GM19239 (cell line): Measurements from ENCODE around the gene SLCO3A1.

ENCODE experiments used
- DNase-seq: peaks from one replicate; pipeline ENCODE4 v3.0.0; 2011; ENCODE audit warnings: low spot score; ENCODE audit not compliant: insufficient read length
- FAIRE-seq: peaks from 2 replicates; lab custom pipeline; 2011; peaks lifted over from hg19 to GRCh38; lab: Jason Lieb, UNC

Gene SLCO3A1

GRCh38 chr15:91988071-91988470 lies 134.6 kb downstream of the SLCO3A1 start:
- no peak for FAIRE-seq
- DNase-seq = no peak

GRCh38 chr15:91988655-91989054 lies 135.1 kb downstream of the SLCO3A1 start:
- DNase-seq (no peak), FAIRE-seq (no peak)

- DNase-seq (no peak), FAIRE-seq (no peak)
Measured at GRCh38 chr15:91989821-91990220, 136.3 kb downstream of the SLCO3A1 start.

- DNase-seq (no peak), FAIRE-seq (no peak)
Measured at GRCh38 chr15:91992945-91993344, 139.4 kb downstream of the SLCO3A1 start.

GRCh38 chr15:91995146-91995545 lies 141.6 kb downstream of the SLCO3A1 start:
- FAIRE-seq (no peak), DNase-seq (no peak)

- DNase-seq (no peak), FAIRE-seq (no peak)
Measured at GRCh38 chr15:91997163-91997562, 143.7 kb downstream of the SLCO3A1 start.

GRCh38 chr15:92000709-92001108 lies 147.2 kb downstream of the SLCO3A1 start:
- DNase-seq (no peak), FAIRE-seq (no peak)

- no peak for FAIRE-seq
Measured at GRCh38 chr15:92001307-92001706, 147.8 kb downstream of the SLCO3A1 start.

GRCh38 chr15:92002666-92003065 lies 149.2 kb downstream of the SLCO3A1 start:
- FAIRE-seq = no peak
- no peak for DNase-seq

More at GRCh38 chr15:92001307-92001706, 147.8 kb downstream of the SLCO3A1 start:
- no peak for DNase-seq

GRCh38 chr15:92003515-92004067 lies 150.1 kb downstream of the SLCO3A1 start:
- FAIRE-seq = no peak
- DNase-seq = no peak

- DNase-seq (no peak), FAIRE-seq (no peak)
Measured at GRCh38 chr15:92005154-92005553, 151.6 kb downstream of the SLCO3A1 start.

- no peak for FAIRE-seq
- no peak for DNase-seq
Measured at GRCh38 chr15:92006186-92007028, 152.9 kb downstream of the SLCO3A1 start.

GRCh38 chr15:92009162-92009561 lies 155.7 kb downstream of the SLCO3A1 start:
- FAIRE-seq = no peak
- no peak for DNase-seq

- DNase-seq (no peak), FAIRE-seq (no peak)
Measured at GRCh38 chr15:92011611-92012367, 158.3 kb downstream of the SLCO3A1 start.

GRCh38 chr15:92012368-92012629 lies 158.8 kb downstream of the SLCO3A1 start:
- no peak for FAIRE-seq
- DNase-seq = no peak

GRCh38 chr15:92012881-92013280 lies 159.4 kb downstream of the SLCO3A1 start:
- DNase-seq (no peak), FAIRE-seq (no peak)

GRCh38 chr15:92014281-92015030 lies 160.9 kb downstream of the SLCO3A1 start:
- DNase-seq (no peak), FAIRE-seq (no peak)

- DNase-seq (no peak), FAIRE-seq (no peak)
Measured at GRCh38 chr15:92017882-92018534, 164.5 kb downstream of the SLCO3A1 start.

- FAIRE-seq (no peak), DNase-seq (no peak)
Measured at GRCh38 chr15:92018535-92019239, 165.2 kb downstream of the SLCO3A1 start.

- DNase-seq = no peak
- no peak for FAIRE-seq
Measured at GRCh38 chr15:92019706-92020105, 166.2 kb downstream of the SLCO3A1 start.
